Erythroblast (primary cell): Measurements from ENCODE around the gene TUBA4A.
"Not testable (repeated sequence)": the region's sequence is repeated elsewhere in the genome, so short reads cannot be mapped to it uniquely, and the experiment has no call there.

ENCODE experiments used
- DNase-seq, 2 experiments: peaks; one replicate each; lab custom pipeline; 2025; lab: John Stamatoyannopoulos, UW
- GATA1 ChIP-seq: IDR thresholded peaks from 2 replicates; pipeline ENCODE4 v1.6.1; 2011; ENCODE audit warnings: low read depth, mild to moderate bottlenecking, control low read depth, low read length, moderate library complexity
- POLR2A ChIP-seq: IDR thresholded peaks from 2 replicates; pipeline ENCODE4 v1.6.1; 2011; ENCODE audit warnings: mild to moderate bottlenecking, low read length

The TUBA4A gene

DNA sequence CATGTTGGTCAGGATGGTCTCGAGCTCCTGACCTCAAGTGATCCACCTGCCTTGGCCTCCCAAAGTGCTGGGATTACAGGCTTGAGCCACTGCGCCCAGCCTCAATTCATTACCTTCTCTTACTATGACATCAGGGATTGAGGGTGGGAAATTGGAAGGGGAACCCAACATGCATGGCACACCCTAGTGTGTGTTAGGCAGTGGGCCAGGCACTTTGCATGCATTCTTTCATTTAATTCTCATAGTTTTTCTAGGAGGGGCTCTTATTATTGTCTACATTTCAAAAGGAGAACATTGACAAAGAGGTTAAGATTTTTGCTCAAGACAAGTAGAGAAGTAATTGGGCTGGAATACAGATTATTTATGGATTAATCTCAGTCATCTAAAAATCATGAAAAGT lies 14.6 kb upstream of the TUBA4A start:
- TF ChIP-seq GATA1: no peak
- TF ChIP-seq POLR2A: no peak
- no peak for DNase-seq

DNA sequence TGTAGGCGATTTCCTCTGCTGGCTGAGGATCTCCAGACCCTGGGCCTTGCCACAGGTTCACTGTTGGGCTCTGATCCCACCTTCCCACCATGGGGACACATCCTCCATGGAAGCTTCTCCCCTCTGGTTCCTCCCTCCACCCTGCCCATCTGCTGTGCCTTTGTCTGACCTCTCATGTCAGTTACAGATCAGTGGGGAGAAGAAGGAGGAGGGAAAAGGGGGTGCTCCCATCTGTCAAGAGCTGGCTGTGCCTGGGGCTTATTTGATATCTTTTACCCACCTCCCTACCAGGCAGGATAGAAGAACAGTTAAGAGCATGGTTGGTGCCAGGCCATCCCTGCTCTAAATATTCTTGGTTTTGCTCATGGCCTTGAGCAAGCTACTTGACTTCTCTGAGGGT lies 13.2 kb upstream of the TUBA4A start:
- no peak for DNase-seq
- TF ChIP-seq POLR2A (no peak), GATA1 (no peak)

DNA sequence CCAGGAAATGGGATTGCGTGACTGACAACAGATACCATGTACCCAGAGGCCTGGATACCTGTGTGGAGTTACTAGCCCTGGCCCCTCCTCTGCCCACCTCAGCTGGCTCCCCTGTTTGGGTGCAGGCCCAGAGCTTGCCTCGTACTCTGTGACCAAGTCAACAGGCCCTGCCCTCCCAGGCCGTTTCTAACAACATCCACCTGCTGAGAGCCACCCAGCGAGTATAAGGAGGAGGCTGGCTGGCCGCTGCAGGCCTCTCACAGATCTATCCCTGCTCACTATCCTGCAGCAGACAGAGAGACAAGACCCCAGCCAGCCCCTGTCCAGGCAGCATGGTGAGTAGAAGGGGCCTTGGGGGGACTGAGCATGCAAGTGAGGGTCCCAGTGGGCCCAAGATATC lies 12.5 kb upstream of the TUBA4A start:
- no peak for DNase-seq
- no peak for TF ChIP-seq GATA1
- TF ChIP-seq POLR2A: no peak

GRCh38 chr2:219261024-219261855 lies 7.5 kb upstream of the TUBA4A start:
- no peak for DNase-seq
- TF ChIP-seq POLR2A (no peak), GATA1 (no peak)

DNA sequence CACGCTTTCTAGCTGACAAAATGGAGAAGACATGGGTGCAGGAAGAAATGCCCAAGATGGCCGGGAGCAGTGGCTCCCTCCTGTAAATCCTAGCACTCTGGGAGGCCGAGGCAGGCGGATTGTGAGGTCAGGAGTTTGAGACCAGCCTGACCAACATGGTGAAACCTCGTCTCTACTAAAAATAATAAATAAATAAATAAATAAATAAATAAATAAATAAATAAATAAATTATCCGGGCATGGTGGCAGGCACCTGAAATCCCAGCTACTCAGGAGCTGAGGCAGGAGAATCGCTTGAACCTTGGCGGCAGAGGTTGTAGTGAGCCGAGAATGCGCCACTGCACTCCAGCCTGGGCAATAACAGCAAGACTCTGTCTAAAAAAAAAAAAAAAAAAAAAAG lies 5.2 kb upstream of the TUBA4A start:
- not testable (repeated sequence) for DNase-seq

DNA sequence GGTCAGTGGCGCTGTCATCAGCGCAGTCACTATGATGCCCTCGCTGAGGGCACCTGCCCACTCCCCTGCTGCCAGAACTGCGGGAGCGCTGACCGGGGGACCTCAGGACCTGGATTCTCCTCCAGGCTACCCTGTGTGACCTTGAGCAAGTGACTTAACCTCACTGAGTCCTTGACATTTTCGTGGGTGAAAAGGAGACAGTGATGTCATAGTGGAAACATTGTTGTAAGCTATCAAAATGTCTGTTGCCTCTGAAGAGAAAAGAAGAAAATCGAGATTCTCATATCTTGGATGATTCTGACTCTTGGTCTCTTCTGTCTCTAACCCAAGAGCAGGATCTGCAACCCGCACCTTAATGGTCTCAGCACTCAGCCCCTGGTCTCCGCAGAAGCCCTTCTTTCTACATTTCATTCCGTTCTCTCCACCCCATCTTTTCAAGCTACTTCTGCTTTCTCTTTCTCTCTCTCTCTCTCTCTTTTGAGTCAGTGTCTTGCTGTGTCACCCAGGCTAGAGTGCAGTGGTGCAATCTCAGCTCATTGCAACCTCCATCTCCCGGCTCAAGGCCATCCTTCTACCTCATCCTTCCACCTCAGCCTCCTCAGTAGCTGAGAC lies 978 bp upstream of the TUBA4A start:
- DNase-seq: peak; percentile 26 to 67
- TF ChIP-seq GATA1: no peak

DNA sequence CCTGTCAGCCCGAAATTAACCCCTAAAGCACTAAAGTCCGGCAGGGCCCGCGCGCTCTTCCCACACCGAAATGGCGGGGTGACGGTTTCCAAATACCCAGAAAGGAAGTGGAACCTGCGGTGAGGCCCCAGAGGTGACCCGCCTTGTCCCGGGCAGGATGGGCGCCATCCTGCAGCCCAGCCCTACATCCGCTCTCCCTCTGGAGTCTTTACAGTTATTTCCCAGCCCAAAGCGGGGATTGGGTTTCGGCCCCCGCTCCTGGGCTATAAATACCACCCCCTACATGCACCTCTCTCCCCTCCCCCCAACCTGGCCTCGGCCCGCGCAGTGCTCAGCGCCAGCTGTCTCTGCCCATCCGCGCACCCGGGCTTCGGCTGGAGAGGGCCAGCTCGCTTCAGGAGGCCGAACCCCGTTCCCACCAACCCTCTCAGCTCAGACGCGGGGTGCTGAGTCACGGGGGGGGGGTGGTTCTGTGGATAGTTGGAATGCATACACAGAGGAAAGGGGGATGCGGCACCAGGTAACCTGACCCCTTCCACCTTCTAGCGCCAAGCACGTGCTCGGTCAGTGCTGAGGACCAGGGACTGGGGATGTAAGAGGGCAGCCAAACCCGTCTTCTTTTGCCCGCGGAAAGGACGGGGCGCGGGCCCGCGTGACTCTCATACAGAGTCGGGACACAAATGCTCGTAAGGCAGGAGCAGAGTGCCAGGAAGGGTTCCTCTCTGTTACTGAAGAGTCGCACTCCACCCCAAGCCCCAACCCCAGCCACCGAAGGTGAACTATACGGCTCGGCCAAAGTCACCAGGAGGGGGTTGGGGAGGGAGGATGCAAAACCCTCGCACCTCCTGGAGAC lies 592 bp downstream of the TUBA4A start, which contains the start of gene TUBA4B:
TUBA4B (plus strand) TSS at position 344 of the 853 bp plus-strand sequence; CDS start at position 509, 165 bp downstream.
- peak; percentile 63 to 78 for DNase-seq
- TF ChIP-seq POLR2A (no peak), GATA1 (no peak)

GRCh38 chr2:219252570-219252899 lies 1.2 kb downstream of the TUBA4A start:
- no peak for DNase-seq
- no peak for TF ChIP-seq GATA1
- no peak for TF ChIP-seq POLR2A

- TF ChIP-seq POLR2A (no peak), GATA1 (no peak)
Measured at GRCh38 chr2:219252084-219252483, 1.6 kb downstream of the TUBA4A start.

GRCh38 chr2:219251656-219252055 lies 2.1 kb downstream of the TUBA4A start:
- no peak for DNase-seq
- no peak for TF ChIP-seq GATA1
- no peak for TF ChIP-seq POLR2A

More at GRCh38 chr2:219252084-219252483, 1.6 kb downstream of the TUBA4A start:
- no peak for DNase-seq

GRCh38 chr2:219250049-219250781 lies 3.5 kb downstream of the TUBA4A start:
- no peak for DNase-seq
- TF ChIP-seq GATA1: no peak
- no peak for TF ChIP-seq POLR2A

- TF ChIP-seq POLR2A: no peak
- TF ChIP-seq GATA1: no peak
- DNase-seq: peak; percentile 48 to 77
Measured at GRCh38 chr2:219249203-219249980, 4.3 kb downstream of the TUBA4A start.

DNA sequence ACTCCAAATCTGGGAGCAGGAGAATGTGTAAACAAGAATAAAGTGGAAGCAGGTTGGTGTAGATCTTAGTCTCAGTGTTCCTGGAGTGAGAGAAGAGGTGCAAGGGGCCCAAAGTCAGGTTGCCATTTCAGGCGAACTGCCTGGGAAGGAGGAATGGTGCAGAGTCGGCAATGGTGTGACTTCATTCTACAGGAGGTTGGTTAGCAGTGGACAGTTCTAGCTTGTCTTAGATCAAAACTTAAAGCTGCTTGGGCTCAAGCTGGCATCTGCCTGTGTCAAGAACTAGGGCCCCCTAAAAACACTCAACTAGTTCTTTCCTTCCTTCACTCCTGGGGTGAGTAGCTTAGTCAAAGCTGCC lies 4.9 kb downstream of the TUBA4A start:
- DNase-seq: no peak
- no peak for TF ChIP-seq GATA1
- TF ChIP-seq POLR2A: no peak
